A549 (cell line): Measurements from ENCODE around the gene ST6GAL1. TPM values are rescaled to one million over a fixed set of nuclear protein-coding genes. Genes with fewer than 3 reads are reported as not detected.

Experiments used
- ATAC-seq, 2 experiments: fragments of 200-7000 bp in 1 of 2; fragments of >200 bp in 1 of 2; cut with Nextera tagmentation in 1 of 2; cut with Tn5 transposase in 1 of 2; 3 replicates each; pipeline versions ENCODE4 v1.8.0 to v1.9.1; 2018 to 2020; ENCODE audit warnings: mild to moderate bottlenecking in 1 of 2, moderate library complexity in 1 of 2
- CTCF ChIA-PET: fragments of 300-600 bp; sonication (Branson Sonifier 250); formaldehyde crosslinking; extraction: SDS; loops from one replicate; lab custom pipeline; 2021; ENCODE audit warnings: antibody characterized with exemption, inconsistent platforms; lab: Yijun Ruan, JAX
- POLR2A ChIA-PET: fragments of 350-600 bp; formaldehyde crosslinking; extraction: SDS; loops from one replicate; lab custom pipeline; 2021; ENCODE audit warnings: antibody characterized with exemption, inconsistent platforms; lab: Yijun Ruan, JAX
- DNase-seq, 2 experiments: peaks; one replicate each; pipeline versions ENCODE4 v3.0.0 to v3.0.0-alpha.2; 2011 to 2016; ENCODE audit warnings: low read depth in 1 of 2, low spot score in 1 of 2
- FAIRE-seq: peaks from 2 replicates; lab custom pipeline; 2011; peaks lifted over from hg19 to GRCh38; lab: Jason Lieb, UNC
- H3K27ac ChIP-seq, 2 experiments: fragments of >200 bp; sonication (Bioruptor Twin); formaldehyde crosslinking; 3 replicates each; pipeline ENCODE4 v1.5.1; 2016 to 2017
- H3K4me1 ChIP-seq: fragments of >200 bp; sonication (Bioruptor Twin); formaldehyde crosslinking; 3 replicates; pipeline ENCODE4 v1.6.1; 2016
- H3K4me2 ChIP-seq: fragments of >200 bp; sonication (Bioruptor Twin); formaldehyde crosslinking; 3 replicates; pipeline ENCODE4 v1.6.1; 2016
- H3K4me3 ChIP-seq: fragments of >200 bp; sonication (Bioruptor Twin); formaldehyde crosslinking; 3 replicates; pipeline ENCODE4 v1.5.1; 2016
- H3K9me3 ChIP-seq: fragments of >200 bp; sonication (Bioruptor Twin); formaldehyde crosslinking; 3 replicates; pipeline ENCODE4 v1.6.1; 2016
- BHLHE40 ChIP-seq: IDR thresholded peaks from 2 replicates; pipeline ENCODE4 v1.6.1; 2012; ENCODE audit warnings: low read depth, low read length, inconsistent platforms
- CEBPB ChIP-seq, 2 experiments: fragments of >200 bp in 1 of 2; sonication (Bioruptor Twin) in 1 of 2; formaldehyde crosslinking in 1 of 2; IDR thresholded peaks; 2 replicates each; pipeline ENCODE4 v1.6.1; 2012 to 2016
- CHD4 ChIP-seq: fragments of 200-600 bp; sonication (generic); IDR thresholded peaks from 2 replicates; pipeline ENCODE4 v1.6.1; 2016; ENCODE audit warnings: antibody characterized with exemption, mild to moderate bottlenecking, borderline replicate concordance
- EHF ChIP-seq: fragments of 250-450 bp; sonication (Bioruptor Pico); IDR thresholded peaks from 2 replicates; pipeline ENCODE4 v1.5.0; 2020; ENCODE audit warnings: mild to moderate bottlenecking
- FOXS1 ChIP-seq: fragments of 250-450 bp; sonication (Bioruptor Pico); IDR thresholded peaks from 2 replicates; pipeline ENCODE4 v1.5.0; 2020; ENCODE audit warnings: mild to moderate bottlenecking, moderate library complexity
- HDAC2 ChIP-seq: fragments of 200-600 bp; sonication (generic); IDR thresholded peaks from 2 replicates; pipeline ENCODE4 v1.6.1; 2016
- HOXB13 ChIP-seq: fragments of 250-450 bp; sonication (Bioruptor Pico); IDR thresholded peaks from 2 replicates; pipeline ENCODE4 v1.5.0; 2020; ENCODE audit warnings: low read depth, mild to moderate bottlenecking, moderate library complexity
- JUNB ChIP-seq: fragments of >200 bp; sonication (Bioruptor Twin); formaldehyde crosslinking; IDR thresholded peaks from 2 replicates; pipeline ENCODE4 v1.6.1; 2016
- MYC ChIP-seq: IDR thresholded peaks from 2 replicates; pipeline ENCODE4 v1.6.1; 2012; ENCODE audit warnings: mild to moderate bottlenecking, inconsistent platforms, low read length, improper control_type of control experiment, borderline replicate concordance
- NFE2L2 ChIP-seq: fragments of 150-350 bp; conservative IDR thresholded peaks from 2 replicates; pipeline ENCODE4 v1.6.1; 2014; ENCODE audit warnings: low read length
- POLR2A ChIP-seq: IDR thresholded peaks from 2 replicates; pipeline ENCODE4 v1.6.1; 2012; ENCODE audit warnings: mild to moderate bottlenecking, low read length
- POLR2AphosphoS2 ChIP-seq: conservative IDR thresholded peaks from 2 replicates; pipeline ENCODE4 v1.6.1; 2012; ENCODE audit warnings: low read length, improper control_type of control experiment, inconsistent platforms
- RAD21 ChIP-seq, 2 experiments: fragments of >200 bp in 1 of 2; sonication (Bioruptor Twin) in 1 of 2; formaldehyde crosslinking in 1 of 2; IDR thresholded peaks in 1 of 2; conservative IDR thresholded peaks in 1 of 2; 2 replicates in 1 of 2; 3 replicates in 1 of 2; pipeline ENCODE4 v1.6.1; 2012 to 2018; ENCODE audit warnings: inconsistent platforms in 1 of 2
- RFX5 ChIP-seq: fragments of 450-650 bp; IDR thresholded peaks from 2 replicates; pipeline ENCODE4 v1.7.1; 2014; ENCODE audit warnings: antibody characterized with exemption, mild to moderate bottlenecking, moderate library complexity
- SMC3 ChIP-seq: fragments of >200 bp; sonication (Bioruptor Twin); formaldehyde crosslinking; IDR thresholded peaks from 3 replicates; pipeline ENCODE4 v1.6.1; 2018; ENCODE audit warnings: inconsistent platforms
- SREBF2 ChIP-seq: fragments of 450-650 bp; IDR thresholded peaks from 2 replicates; pipeline ENCODE4 v1.6.1; 2014; ENCODE audit warnings: mild to moderate bottlenecking, moderate library complexity
- TFCP2L1 ChIP-seq: fragments of 250-450 bp; sonication (Bioruptor Pico); IDR thresholded peaks from 2 replicates; pipeline ENCODE4 v1.5.0; 2021; ENCODE audit warnings: mild to moderate bottlenecking
- TP53 ChIP-seq: fragments of 250-450 bp; sonication (Bioruptor Pico); IDR thresholded peaks from 2 replicates; pipeline ENCODE4 v1.5.0; 2021; ENCODE audit warnings: mild to moderate bottlenecking, moderate library complexity
- ZC3H11A ChIP-seq: fragments of 450-650 bp; IDR thresholded peaks from 2 replicates; pipeline ENCODE4 v1.6.1; 2014; ENCODE audit warnings: antibody characterized with exemption, mild to moderate bottlenecking
- WGBS: methylation state at CpG from one replicate; pipeline ENCODE4 v1.1.6; 2017; ENCODE audit errors: missing lambda C conversion rate; 5-methylcytosine and 5-hydroxymethylcytosine counted together
- polyA plus RNA-seq, 4 experiments: library from polyadenylated mRNA; depleted of rRNA in 3 of 4; stranded (reverse); fragments of >200 nt; fragmentation: RNase III in 1 of 4; extraction: RNeasy Plus Mini Kit Qiagen cat#74134 plus additional on column Dnase treatment in 1 of 4; gene quantifications; 2 replicates in 3 of 4; 3 replicates in 1 of 4; pipeline ENCODE4 v1.2.3, GENCODE V29; 2011 to 2017
- TF ChIP-seq, protein P1 (sequence below): fragments of >200 bp; sonication (Bioruptor Twin); formaldehyde crosslinking; IDR thresholded peaks from 3 replicates; pipeline ENCODE4 v1.5.1; 2016
- TF ChIP-seq, protein P2 (sequence below): fragments of 150-350 bp; IDR thresholded peaks from 2 replicates; pipeline ENCODE4 v1.6.1; 2014; ENCODE audit warnings: low read depth, mild to moderate bottlenecking, low read length
- TF ChIP-seq, protein P3 (sequence below): fragments of 200-600 bp; sonication (generic); IDR thresholded peaks from 2 replicates; pipeline ENCODE4 v1.6.1; 2016; ENCODE audit warnings: antibody characterized with exemption, mild to moderate bottlenecking, moderate library complexity

The ST6GAL1 gene
- polyA plus RNA-seq, 2 of the 4 experiments (the other 2 are of a cell fraction): 3.9 to 6.5 TPM

DNA sequence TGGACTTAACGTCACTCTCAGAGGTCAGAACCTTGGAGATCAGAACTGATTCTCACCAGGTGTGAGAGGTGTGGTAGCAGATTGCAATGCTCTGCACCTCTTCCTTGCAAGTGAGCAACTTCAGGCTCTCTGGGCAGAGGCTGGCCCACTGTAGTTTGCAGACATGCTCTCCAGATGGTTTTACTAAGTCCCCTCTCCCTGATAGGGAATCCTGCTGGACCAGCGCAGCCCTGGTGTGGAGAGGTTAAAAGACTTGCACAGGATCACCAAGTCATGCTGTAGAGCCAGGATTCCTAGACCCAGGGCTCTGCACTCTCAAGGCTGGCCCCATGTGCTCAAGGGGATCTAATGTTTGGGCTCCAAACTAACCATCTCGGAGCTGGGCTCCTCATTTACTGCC is 146.8 kb downstream of the ST6GAL1 start (continued):
- TF ChIP-seq SREBF2: no peak
- TF ChIP-seq TFCP2L1: no peak

DNA sequence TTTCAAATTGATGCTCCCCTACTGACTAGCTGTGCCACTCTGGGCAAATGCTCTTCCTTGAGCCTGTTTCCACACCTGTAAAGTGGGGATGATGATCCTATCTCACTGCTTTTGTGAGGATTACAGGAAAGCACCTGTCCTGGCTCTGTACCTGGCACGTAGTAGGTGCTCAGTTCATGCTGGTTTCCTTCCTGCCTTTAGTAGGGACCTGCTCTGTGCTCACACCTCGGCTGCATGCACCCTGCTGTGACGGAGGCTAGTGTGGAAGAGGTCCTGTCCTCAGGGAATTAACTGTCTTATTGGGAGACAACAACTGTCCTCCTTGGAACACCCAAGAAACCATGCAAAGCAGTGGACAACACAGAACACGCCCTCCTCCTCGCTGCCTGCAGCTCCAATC is 147.2 kb downstream of the ST6GAL1 start:
- Histone ChIP-seq H3K4me1 (no peaks in the 10 kb centered on the region), H3K4me2 (no peak overlapping the region), H3K27ac (no peak overlapping the region), H3K9me3 (no peaks in the 10 kb centered on the region), H3K4me3 (no peak overlapping the region)
- 92% methylated on average over 4 of the region's 5 CpGs for WGBS
- DNase-seq (no peak), FAIRE-seq (no peak), ATAC-seq (no peak)
- CTCF ChIA-PET: interaction anchor here (1.1 to 1.5 kb wide), 2 partner anchors 62 to 88 kb away, joined by 4 read pairs; partner anchors contain the start of gene RPL39L
- POLR2A ChIA-PET: no interaction called here
- TF ChIP-seq HDAC2 (no peak), MYC (no peak), NFE2L2 (no peak), BHLHE40 (no peak), RAD21 (conservative IDR thresholded peaks at IDR 0.05 in 1 of 2, IDR thresholded peaks at IDR 0.05 in 1 of 2) (no peak), HOXB13 (no peak), CHD4 (no peak), TP53 (CRISPR knock-in tag) (no peak), RFX5 (no peak), FOXS1 (CRISPR knock-in tag) (no peak), CEBPB (IDR thresholded peaks at IDR 0.05) (no peak), ZC3H11A (no peak), JUNB (no peak), POLR2AphosphoS2 (no peak), SMC3 (no peak), EHF (CRISPR knock-in tag) (no peak), POLR2A (no peak)
- TF ChIP-seq, protein P1, sequence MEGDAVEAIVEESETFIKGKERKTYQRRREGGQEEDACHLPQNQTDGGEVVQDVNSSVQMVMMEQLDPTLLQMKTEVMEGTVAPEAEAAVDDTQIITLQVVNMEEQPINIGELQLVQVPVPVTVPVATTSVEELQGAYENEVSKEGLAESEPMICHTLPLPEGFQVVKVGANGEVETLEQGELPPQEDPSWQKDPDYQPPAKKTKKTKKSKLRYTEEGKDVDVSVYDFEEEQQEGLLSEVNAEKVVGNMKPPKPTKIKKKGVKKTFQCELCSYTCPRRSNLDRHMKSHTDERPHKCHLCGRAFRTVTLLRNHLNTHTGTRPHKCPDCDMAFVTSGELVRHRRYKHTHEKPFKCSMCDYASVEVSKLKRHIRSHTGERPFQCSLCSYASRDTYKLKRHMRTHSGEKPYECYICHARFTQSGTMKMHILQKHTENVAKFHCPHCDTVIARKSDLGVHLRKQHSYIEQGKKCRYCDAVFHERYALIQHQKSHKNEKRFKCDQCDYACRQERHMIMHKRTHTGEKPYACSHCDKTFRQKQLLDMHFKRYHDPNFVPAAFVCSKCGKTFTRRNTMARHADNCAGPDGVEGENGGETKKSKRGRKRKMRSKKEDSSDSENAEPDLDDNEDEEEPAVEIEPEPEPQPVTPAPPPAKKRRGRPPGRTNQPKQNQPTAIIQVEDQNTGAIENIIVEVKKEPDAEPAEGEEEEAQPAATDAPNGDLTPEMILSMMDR: no peak
- TF ChIP-seq, protein P2, sequence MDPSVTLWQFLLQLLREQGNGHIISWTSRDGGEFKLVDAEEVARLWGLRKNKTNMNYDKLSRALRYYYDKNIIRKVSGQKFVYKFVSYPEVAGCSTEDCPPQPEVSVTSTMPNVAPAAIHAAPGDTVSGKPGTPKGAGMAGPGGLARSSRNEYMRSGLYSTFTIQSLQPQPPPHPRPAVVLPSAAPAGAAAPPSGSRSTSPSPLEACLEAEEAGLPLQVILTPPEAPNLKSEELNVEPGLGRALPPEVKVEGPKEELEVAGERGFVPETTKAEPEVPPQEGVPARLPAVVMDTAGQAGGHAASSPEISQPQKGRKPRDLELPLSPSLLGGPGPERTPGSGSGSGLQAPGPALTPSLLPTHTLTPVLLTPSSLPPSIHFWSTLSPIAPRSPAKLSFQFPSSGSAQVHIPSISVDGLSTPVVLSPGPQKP: no peak
- TF ChIP-seq, protein P3, sequence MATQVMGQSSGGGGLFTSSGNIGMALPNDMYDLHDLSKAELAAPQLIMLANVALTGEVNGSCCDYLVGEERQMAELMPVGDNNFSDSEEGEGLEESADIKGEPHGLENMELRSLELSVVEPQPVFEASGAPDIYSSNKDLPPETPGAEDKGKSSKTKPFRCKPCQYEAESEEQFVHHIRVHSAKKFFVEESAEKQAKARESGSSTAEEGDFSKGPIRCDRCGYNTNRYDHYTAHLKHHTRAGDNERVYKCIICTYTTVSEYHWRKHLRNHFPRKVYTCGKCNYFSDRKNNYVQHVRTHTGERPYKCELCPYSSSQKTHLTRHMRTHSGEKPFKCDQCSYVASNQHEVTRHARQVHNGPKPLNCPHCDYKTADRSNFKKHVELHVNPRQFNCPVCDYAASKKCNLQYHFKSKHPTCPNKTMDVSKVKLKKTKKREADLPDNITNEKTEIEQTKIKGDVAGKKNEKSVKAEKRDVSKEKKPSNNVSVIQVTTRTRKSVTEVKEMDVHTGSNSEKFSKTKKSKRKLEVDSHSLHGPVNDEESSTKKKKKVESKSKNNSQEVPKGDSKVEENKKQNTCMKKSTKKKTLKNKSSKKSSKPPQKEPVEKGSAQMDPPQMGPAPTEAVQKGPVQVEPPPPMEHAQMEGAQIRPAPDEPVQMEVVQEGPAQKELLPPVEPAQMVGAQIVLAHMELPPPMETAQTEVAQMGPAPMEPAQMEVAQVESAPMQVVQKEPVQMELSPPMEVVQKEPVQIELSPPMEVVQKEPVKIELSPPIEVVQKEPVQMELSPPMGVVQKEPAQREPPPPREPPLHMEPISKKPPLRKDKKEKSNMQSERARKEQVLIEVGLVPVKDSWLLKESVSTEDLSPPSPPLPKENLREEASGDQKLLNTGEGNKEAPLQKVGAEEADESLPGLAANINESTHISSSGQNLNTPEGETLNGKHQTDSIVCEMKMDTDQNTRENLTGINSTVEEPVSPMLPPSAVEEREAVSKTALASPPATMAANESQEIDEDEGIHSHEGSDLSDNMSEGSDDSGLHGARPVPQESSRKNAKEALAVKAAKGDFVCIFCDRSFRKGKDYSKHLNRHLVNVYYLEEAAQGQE: no peak
